Activated effector memory CD4-positive, alpha-beta T cell treated with anti-CD3 and anti-CD28 coated beads, Interleukin-2, amount 50 U/mL, for 16 hours (primary cell): ENCODE data around the gene SHC3.

ENCODE experiments used
- DNase-seq: peaks from one replicate; pipeline ENCODE4 v3.0.0-alpha.2; 2020

Gene SHC3

DNA sequence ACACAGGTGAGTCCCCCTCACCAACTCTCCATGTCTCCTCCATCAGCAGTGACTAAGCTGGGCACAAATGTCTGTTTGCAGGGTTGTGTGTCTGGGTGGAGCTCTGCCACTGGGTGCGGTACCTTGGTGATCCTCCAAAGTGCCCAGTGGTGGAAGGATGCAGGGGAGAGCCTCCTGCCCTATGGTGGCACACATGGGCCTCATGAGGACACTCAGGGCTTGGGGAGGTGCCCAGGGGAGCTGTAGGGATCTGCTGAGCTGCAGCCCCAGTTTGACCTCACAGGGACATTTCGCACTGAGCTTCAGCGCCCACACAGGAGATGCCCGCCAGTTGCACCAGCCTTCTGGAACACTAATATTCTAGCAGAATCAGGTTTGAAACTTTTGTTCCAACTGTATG lies 157.9 kb downstream of the SHC3 start:
- DNase-seq, result no peak

- DNase-seq, result no peak
Measured at GRCh38 chr9:89015336-89015735, 163.3 kb downstream of the SHC3 start.

GRCh38 chr9:89014153-89014552 lies 164.5 kb downstream of the SHC3 start:
- DNase-seq, result no peak

DNA sequence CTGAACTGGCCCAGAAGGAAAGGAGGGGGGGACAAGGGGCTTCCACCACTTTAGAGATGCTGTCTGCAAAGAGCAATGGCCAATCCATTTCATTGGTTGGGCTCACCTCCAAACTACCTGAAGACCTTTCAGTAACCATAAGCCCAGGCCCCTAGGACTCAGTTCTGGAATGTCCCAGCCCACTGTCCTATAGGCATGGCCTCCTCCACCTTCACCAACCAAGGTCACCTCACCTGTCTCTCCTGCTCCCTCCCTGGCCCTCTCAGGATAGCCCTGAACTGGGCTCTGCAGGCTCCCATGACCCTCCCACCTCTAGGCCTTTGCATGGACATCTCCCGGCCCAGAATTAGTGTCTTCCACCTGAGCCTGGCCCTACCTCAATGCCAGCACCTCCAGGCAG lies 165.0 kb downstream of the SHC3 start:
- no peak for DNase-seq

DNA sequence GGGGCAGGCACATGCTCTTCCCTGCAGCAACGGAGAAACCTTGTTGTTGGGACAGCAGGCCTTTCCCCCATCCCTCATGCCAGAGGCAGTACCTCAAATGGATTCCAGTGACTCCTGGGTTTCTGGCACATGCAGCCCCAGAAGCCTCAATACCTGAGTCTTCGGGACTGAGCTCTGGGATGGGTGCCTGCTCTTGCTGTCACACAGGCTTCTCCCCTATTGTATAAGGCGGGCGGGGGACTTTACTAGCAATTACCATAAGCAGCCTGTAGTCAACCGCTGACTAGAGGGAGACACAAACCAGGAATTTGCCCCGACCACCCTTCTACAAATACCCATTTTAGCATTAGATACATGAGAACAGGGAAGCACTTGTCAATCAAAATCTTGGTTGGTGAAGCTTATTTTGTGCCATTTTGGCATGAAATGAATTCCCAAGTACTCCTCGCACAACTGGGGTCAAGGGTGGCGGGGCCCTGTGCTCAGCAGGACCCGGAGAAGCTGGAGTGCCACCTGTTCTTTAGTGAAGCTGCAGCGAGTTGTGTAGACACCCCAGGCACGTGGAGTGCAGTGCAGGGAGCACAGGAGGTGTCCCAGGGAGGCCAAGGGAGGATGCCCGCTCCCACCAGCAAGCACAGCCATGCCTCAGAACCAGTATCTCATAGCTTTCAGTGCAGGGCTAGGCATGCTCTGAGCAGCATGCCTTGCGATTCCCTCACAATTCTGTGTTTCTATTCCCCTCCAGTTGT lies 166.2 kb downstream of the SHC3 start:
- no peak for DNase-seq

DNA sequence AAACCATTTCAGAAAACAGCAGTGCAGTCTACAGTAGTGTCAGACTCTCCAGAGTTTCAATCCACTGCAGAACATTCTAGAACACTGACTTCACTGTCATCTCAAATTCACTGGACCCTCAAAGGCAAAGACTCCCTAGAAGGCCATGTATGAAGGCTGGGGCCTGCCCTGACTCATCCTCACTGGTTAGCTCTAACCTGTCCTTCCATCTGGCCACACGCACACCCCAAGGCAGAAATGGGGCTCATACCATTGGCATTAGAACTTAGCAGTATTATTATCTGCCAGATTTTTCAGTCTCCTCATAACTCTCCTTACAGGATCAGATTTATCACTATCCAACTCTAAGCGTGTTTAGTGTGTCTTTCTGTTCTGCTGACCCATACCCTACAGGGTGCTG lies 166.9 kb downstream of the SHC3 start:
- no peak for DNase-seq

DNA sequence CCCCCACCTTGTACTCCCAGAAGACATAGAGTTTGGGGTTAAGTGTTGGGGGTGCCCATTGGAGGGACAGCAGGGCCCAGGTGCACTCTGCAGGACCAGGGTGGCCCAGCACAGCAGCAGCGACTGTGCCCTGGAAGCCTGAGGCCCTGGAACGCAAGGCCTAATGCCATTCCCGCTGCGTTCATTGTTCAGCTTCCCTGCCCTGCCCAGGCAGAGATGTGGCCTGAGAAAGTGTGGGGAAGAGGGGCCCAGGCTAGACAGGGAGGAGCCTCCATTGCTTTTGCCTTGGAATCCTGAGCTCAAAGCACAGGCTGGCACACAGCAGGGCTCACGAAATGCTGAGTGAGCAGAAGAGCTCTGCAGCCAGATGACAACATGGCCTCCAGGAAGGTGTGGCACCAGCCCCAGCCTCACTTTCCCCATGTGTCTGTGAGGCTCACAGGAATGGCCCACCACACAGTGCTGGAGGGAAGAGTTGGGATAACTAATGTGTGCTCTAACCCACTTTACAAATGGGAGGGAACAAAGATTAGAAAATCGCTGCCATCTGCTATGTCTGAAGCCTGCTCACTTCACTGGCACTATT lies 168.0 kb downstream of the SHC3 start:
- DNase-seq, result no peak

DNA sequence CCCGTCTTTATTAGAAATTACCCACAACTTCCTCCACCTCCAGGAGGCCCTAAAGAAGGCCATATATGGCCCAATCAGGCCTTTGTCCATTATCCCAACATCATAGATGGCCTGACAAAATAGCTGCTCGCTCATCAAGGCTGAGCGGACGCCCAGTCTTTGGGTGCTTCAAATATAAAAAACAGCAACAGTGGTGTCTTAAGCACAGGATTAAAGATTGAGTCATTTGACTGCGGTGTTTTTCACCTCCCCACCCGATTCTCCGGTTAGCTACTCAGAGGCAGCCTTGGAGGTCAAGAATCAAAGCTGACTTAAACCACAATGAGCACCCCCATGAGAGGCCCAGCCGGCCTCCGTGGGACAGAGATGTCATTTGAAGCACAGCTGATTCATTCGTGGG lies 168.6 kb downstream of the SHC3 start:
- no peak for DNase-seq

- no peak for DNase-seq
Measured at GRCh38 chr9:89009546-89009840, 169.1 kb downstream of the SHC3 start.

DNA sequence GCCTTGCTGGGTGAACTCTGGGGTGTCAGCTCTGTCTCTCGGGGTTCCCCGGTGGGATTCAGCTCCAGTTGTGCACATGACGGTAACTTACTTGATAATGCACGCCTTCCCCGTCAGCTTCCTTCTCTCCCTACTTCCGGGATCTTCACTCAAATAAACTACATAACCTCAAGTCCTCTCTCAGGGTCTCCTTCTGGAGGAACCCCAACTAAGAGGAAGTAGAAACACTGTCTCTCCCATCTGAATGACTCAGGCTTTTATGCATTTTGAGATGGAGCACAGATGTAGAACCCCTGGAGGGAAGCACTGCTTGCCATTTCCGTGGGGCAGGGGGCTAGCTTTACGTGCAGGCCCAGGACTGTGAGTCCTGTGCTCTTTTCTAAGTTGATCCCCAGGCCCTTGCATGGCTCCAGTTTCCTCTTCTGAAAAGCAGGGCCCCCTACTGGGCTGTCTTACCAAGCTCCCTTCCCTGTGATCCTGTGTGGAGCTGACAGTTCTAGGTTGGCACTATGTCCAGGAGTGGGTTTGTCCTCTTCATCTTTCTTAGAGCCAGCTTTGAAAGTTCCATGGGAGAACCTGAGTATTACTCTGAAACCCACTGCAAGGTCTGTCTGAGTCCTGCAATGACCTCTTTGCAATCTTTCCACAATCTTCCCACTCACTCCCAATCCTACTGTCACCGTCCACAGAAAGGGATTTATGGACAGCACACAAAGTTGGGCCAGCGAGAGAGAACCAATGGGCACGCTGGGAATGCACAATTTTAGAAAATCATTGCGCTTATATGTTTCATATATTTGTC lies 169.7 kb downstream of the SHC3 start:
- no peak for DNase-seq

GRCh38 chr9:89008055-89008743 lies 170.4 kb downstream of the SHC3 start:
- DNase-seq, result no peak

GRCh38 chr9:89006996-89007967 lies 171.3 kb downstream of the SHC3 start:
- no peak for DNase-seq

GRCh38 chr9:89006267-89006666 lies 172.4 kb downstream of the SHC3 start:
- no peak for DNase-seq

- DNase-seq, result no peak
Measured at GRCh38 chr9:89005323-89005722, 173.3 kb downstream of the SHC3 start.

DNA sequence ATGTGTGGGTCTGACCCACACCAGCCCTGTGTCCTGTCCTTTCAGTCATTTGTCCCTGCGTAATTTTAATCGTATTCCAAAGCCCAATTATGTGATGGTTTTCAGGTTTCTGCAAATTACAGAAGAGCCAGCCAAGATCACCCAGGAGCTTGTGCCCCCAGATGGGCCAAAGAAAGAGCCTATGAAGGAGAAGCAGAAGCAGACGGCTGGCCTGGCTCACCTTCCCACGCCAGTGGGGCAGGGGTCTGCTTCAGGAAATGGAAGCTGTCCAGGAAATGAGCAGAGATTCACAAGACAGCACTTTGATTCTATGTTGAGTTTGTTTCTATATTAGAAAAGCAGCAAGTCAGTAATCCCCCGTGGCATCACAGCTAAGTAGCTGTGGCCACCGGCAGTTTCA lies 175.6 kb downstream of the SHC3 start:
- DNase-seq, result no peak

DNA sequence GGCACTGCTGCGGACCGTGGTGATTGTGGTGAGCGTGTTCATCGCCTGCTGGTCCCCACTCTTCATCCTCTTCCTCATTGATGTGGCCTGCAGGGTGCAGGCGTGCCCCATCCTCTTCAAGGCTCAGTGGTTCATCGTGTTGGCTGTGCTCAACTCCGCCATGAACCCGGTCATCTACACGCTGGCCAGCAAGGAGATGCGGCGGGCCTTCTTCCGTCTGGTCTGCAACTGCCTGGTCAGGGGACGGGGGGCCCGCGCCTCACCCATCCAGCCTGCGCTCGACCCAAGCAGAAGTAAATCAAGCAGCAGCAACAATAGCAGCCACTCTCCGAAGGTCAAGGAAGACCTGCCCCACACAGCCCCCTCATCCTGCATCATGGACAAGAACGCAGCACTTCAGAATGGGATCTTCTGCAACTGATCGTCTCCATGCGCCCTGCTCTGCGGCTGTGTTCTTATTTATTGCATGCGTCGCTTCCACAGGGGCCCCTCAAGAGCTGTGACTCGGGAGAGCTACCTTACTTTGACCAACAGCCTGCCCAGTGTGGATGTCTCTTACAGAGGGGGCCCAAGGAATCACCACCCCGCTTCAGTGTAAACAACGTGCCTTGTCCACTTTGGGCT lies 176.6 kb downstream of the SHC3 start:
- DNase-seq, result no peak

- peak; percentile 87 for DNase-seq
Measured at GRCh38 chr9:89000973-89001916, 177.4 kb downstream of the SHC3 start.

DNA sequence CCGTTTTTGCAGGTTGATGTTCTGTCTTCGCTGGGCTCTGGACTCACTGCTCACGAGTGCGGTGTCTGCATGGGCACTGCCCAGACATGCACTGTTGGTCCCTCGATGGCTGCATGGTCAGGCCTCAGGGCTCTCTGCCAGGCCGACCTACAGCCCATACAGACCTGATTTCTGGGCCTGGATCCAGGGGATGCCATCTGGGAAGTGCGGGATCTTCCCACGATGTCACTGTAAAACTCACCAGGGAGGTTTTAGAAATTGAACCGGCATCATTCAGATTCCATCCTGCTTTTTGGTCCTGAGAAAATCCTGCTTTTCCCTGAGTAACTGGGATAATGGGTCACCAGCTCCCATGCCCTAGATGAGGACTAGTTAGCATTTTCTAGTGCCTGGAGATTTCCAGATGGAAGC lies 178.2 kb downstream of the SHC3 start:
- no peak for DNase-seq

- DNase-seq, result no peak
Measured at GRCh38 chr9:88998911-88999310, 179.7 kb downstream of the SHC3 start.

- DNase-seq, result no peak
Measured at GRCh38 chr9:88998503-88998902, 180.1 kb downstream of the SHC3 start.

DNA sequence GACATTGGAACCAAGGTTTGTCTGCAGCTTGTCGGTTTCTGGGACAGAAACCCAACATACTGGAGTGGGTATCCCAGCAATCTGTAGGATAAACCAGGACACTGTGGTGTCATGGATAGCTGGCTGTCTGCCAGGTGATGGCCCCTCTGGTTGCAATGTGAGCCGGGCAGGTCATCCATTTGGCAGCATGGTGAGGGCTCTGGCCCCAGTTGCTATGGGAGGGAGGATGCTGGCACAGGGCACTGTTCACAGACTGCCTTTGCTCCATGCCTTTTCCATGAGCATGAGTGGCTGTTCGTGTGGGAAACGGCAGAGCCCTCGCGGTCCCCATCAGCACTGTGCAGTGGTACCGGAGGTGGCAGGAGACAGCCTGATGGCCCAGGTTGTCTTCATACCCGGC lies 181.0 kb downstream of the SHC3 start:
- no peak for DNase-seq
